ENCODE measurements around the gene ZNF593.

Gene ZNF593

DNA sequence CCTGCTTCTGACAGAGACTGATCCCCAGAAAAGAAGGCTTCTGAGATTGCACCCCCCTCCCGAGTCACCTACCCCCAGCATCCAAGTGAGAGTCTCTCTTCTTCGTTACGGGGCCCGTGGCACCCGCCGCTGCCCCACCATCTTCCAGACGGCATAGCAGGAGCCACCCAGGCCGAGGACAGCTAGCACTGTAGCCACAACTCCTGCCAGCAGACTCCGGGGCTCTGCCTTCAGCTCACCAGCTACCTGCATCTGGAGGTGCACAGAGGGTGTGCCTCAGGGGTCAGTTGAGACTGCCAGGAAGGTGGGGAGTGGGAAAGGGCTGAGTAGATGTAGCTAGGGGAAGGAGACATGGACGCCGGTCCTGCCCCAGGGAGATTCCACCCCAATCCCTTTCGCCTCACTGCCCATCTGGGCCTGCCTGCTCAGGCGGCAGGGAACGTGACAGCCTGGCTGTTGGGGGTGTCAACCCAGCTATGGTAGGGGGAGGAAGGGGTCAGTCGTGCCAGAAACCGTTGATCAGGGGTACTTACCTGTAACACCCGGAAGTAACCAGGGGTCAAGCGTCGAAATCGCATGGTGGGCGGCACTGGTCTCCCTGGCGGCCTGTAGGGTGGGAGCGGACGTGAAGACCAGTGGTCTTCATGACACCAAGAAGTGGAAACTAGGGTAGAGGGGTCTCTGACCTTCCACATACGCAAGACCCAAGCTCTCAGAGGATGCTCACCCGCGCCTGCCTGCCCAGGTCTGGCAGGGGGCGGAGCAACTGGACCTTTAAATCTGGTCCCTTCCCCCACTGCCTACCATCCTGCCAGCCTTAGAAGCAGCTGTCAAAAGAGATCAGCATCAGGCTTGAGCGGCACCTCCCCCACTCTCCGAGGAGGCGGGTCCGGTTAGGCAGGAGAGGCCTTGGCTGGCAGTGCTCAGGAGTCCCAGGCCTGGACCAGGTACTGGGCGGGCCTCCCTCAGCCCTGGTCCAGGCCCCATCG lies 1.7 kb downstream of the ZNF593 start, which contains the start of gene ZNF593OS:
ZNF593OS (minus strand) TSS at position 749 of the 989 bp plus-strand sequence; CDS start at position 578, 171 bp downstream.
- DNase-seq = no peak

DNA sequence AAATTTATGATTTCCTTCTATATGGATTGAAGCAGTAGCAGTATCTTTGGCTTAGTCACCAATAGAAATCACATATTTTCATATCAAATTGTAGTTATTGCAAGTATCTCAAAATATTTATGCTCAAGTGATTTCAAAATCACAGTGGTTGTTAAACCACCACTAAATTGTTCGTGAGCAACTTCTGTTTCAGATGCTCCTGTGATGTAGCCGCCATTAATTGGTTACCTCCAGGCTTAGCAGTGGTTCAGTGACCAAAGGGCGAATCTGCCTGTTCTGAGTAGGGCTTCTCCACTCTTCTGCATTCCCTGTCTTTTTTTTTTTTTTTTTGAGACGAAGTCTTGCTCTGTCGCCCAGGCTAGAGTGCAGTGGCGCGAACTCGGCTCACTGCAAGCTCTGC lies 5.6 kb downstream of the ZNF593 start:
- no peak for DNase-seq

DNA sequence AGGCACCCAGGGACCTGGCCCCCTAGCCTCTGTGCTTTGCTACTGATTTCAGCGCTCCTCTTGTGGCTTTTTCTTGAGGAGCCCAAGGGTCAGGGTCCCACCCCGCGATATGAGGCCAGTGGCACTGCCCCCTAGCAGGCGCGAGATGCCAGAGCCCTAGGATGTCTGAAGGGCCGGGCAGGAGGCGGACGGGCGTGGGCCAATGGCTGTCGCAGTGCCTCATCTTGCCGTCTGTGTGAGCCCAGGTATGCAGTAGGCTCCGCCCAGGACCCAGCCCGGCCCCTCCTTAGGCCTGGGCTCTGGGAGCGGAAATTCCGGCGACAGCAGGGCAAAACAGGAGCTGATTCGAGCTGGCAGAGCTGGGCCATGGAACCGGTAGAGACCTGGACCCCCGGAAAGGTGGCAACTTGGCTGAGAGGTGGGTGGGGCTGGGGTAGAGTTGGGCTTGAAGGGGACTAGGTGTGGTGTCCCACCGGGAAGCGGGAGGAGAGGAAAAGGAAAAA lies 7.5 kb downstream of the ZNF593 start, which contains the start of gene CNKSR1:
CNKSR1 (plus strand) TSS at position 310 of the 503 bp plus-strand sequence; CDS start at position 367, 57 bp downstream.
- peak; percentile 60 for DNase-seq

DNA sequence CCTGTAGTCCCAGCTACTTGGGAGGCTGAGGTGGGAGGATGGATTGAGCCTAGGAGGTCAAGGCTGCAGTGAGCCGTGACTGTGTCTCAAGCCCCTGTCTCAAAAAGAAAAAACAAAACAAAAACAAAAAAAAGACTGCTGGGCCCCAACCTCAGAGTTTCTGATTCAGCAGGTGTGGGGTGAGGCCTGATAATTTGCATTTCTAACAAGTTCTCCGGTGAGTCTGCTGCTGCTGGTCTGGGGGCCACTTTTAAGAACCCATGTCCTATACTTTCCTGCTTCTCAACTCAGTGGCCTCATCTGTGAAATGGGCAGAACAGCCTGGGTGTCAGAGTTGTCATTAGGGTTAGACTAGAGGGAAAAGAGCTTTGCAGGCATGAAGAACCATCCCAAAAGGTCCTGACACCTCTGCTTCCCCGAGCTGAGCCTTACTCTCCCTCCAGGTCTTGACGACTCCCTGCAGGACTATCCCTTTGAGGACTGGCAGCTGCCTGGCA lies 10.3 kb downstream of the ZNF593 start:
- DNase-seq = no peak

DNA sequence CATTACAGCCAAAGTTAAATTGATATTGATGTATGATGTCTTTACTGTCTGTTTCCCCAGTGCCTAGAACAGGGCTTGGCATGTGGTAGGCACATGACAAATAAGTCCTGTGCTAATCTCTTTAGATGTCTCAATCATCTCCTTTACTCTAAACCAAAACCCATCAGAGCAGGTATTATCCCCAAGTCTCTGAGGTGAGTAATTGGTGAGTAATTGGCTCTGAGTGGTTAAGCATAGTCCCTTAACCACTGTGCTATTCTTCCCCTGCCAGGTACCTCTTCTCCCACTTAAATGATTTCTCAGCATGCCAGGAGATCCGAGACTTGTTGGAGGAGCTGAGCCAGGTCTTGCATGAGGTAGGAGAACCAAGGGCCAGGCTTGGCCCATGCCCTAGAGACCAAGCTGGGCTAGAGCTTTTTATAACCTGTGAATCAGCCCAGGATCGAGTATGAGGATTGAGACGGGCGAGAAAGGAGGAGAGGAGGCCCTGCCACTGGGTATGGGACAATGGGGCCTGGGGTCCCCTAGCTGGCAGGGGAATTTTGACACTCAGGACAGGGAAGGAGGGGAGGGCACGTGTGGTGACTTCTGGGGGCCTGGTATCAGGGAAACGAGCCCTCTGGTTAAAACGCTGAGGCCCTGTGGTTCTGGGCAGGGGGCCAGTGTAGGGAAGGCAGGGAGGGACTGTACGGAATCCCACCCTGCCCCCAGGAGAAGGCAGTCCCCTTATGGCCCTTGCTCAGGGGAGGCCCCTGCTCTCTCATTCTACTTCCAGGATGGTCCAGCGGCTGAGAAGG lies 12.1 kb downstream of the ZNF593 start:
- no peak for DNase-seq

DNA sequence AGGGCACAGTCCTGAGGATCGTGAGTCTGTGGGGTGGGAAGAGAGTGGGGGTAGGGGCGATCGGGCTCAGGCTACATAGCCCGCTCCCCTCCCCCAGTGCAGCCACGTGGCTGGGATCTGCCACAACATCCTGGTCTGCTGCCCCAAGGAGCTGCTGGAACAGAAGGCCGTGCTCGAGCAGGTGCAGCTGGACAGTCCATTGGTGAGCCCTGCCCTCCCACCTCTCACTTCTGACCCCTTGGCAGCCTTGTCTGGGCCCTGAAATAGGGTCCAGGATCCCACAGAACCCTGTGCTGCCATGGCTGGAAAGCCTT lies 12.6 kb downstream of the ZNF593 start:
- no peak for DNase-seq

DNA sequence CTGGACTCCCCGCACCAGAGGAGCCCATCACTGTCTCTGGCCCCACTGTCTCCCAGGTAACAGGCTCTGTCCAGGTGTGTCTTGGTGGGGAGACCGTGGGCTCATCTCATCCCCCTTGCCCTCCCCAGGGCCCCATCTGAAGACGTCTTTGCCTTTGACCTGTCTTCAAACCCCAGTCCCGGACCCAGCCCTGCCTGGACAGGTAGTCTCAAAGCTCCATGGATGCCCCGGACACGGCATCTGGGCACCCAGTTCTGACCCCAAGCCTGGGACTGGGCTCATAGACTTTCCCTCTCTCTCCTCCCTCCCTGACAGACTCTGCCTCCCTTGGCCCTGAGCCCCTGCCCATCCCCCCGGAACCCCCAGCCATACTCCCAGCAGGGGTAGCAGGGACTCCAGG lies 14.4 kb downstream of the ZNF593 start:
- DNase-seq = no peak

DNA sequence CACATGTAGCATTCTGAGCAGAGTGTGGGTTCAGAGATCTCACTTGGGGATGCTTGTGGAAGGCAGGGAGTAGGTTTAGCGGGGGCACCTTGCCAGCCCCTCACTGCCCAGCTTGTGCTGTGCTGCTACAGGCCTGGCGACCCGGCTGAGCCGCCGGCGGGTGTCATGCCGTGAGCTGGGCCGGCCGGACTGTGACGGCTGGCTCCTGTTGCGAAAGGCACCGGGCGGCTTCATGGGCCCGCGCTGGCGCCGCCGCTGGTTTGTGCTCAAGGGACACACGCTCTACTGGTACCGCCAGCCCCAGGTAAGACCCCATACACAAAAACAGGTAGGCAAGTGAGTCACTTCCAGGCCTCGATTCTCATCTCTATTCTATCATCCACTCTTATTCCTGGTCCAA lies 15.2 kb downstream of the ZNF593 start:
- DNase-seq = no peak

DNA sequence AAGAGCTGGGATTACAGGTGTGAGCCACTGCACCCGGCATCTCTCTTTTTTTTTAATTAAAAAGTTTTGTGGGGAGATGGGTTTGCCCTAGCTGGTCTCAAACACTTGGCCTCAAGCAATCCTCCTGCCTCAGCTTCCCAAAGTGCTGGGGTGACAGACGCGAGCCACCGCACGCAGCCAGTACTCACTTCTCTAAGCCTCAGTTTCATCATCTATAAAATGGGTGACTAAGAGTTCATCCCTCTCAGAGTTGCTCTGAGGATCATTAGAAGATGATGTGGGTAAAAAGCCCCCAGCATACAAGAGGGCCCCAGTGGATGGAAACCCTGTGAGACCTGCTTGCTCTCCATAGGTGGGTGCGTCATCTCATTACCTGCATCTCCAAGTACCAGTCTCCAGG lies 18.2 kb downstream of the ZNF593 start:
- no peak for DNase-seq

DNA sequence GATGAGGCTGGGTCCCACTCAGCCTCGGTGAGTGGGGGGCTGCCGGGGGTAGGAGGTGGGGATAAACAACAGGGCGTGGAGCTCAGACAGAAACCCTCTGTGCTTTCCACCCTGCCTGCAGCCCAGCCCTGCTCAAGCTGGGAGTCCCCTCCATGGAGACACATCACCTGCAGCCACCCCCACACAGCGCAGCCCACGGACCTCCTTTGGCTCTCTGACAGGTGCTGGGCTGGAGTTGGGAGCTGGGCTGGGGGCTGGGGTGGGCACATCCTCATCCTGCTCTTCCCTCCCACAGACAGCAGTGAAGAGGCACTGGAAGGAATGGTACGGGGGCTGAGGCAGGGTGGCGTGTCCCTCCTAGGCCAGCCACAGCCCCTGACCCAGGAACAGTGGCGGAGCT lies 18.8 kb downstream of the ZNF593 start:
- DNase-seq = no peak

DNA sequence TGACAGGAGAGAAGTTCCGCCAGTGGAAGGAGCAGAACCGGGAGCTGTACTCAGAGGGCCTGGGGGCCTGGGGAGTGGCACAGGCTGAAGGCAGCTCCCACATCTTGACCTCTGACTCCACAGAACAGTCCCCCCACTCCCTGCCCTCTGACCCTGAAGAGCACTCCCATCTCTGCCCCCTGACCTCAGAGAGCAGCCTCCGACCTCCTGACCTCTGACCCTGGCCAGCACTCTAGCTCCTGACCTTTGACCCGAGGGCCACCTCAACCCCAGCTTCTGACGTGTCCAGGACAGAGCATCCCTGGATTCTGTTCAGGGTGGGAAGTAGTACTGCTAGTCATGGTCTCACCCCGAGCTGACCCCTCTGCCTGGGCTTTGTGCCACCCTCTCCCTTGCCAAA lies 19.6 kb downstream of the ZNF593 start:
- DNase-seq = no peak

DNA sequence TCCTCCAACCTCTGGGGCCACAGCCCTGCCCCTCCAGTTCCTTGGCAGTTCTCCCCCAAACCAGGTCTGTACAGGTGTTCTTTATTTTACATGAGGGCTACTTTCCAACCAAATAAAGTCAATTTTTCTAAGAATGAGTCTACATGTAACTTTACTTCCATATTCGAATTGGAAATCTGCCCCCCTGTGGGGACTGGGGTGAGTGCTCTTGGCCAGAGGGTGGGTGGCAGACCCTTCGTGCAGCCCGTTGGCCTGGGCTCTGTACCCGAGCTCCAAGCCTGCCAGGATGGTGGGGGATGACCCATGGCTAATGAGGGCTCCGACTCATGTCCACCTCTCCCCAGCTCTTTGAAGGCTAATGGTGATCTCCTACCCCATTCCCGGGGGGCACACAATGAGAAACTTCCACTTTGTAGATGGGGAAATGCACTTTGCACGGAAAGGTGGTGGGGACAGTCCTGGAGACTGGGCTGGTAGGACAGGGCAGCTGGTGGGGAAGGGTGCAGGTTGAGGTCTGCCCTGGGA lies 20.1 kb downstream of the ZNF593 start:
- DNase-seq = no peak

DNA sequence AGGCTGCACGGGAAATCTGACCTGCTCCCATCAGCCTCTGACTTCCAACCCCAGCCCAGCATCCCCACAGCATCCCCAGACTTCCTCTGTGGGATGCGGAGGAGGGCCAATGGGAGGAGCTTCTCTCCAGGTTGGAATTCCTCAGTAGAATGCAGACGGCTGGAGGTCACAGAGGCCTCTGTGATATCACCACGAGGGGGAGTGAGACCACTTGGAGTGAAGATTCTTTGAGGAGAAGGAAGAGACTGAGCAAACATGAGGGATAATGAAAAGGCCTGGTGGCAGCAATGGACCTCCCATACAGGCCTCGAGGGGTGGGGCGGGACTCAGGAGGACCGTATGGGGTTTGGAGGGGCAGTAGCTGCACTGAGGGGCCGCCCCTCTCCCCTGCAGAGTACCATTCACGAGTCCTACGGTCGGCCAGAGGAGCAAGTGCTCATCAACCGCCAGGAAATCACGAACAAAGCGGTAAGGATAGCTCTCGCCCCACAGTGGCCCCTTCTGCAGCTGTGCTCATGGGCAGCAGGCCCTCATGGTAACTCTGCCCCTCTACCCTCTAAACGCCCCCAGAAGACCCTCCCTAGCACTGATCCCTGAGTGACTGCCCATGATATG lies 20.8 kb downstream of the ZNF593 start, which contains the start of gene CATSPER4:
CATSPER4 (plus strand) TSS at position 230 of the 615 bp plus-strand sequence; CDS start at position 256, 26 bp downstream.
- no peak for DNase-seq

DNA sequence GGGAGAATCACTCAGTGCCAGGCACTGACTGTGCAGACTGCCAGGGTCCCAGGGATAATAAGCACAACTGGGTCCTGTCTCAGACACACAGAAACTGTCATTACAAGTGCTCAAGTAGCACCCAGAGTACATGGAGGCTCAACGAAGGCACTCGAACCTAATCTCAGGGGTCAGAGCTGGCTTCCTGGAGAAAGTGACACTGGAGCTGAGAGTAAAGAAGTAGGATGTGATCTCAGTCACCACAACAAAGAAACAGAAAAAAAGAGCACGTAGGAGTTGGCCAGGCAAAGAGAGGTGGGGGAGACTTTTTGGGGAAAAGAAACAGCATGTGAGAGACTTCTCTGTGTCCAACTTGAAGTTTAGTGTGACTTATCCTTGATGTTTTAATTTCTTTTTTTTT lies 22.0 kb downstream of the ZNF593 start:
- no peak for DNase-seq

DNA sequence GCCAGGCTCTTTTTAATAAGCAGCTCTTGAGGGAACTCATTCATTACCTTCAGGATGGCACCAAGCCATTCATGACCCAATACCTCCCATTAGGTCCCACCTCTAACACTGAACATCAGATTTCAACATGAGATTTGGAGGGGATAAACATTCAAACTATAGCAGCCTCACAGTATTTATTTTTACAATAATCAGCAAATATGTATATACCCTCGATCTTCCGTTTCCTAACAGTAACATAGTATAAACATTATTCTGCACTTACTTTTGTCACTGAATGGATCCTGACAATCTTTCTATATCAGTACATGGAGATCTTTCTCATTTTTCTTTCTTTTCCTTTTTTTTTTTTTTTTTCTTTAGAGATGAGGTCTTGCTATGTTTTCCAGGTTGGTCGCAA lies 26.1 kb downstream of the ZNF593 start:
- DNase-seq = no peak

DNA sequence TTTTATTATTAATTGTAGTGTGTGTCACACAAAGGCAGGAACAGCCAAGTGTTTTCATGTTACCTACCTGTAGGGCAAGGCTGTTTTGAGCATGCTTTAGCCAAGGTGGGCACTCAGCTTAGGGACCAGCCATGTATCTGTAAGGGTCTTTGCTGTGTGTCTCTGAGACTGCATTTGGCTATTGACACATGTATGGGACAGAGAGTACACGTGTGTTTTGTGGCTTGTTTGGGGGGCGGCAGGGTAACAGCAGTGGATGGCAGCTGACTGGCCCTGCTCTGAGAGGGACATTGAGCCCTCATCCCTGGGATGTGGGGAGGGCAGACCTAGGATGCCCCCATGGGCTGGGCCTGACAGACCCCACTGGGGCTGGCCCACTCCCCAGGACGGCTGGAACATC lies 27.6 kb downstream of the ZNF593 start:
- no peak for DNase-seq

DNA sequence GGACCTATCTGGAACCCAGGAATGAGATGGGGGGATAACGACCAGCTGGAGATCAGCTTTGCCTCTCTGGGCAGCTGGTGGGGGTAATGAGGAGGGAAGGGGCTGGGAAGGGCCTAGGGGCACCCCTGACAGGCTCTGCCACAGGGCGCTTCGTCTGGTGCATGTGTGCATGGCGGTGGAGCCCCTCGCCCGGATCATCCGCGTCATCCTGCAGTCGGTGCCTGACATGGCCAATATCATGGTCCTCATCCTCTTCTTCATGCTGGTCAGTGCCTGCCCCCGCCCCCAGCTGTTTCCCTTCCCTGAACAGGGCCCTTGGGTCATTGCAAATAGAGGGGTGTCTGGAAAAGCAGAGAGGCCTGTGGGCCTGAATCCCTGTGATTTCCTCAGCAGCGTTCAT lies 28.1 kb downstream of the ZNF593 start:
- no peak for DNase-seq

DNA sequence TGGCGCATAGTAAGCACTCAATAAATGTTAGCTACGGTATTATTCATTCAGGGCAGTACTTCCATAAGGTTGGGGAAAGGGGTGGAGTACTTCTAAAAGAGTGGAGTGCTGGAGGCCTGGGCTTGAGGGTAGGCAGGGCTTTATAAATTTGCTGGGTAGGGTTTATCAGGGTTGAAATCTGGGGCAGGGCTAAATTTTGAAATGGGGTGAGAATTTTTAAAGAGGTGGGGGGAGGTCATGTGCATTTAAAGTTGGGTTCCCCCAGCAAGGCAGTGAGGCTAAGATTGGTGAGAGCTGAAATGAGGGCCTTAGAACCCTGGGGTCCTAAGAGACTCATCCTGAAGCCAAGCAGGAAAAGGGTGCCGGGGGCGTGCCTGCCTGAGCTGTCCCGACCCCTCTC lies 30.7 kb downstream of the ZNF593 start:
- no peak for DNase-seq

DNA sequence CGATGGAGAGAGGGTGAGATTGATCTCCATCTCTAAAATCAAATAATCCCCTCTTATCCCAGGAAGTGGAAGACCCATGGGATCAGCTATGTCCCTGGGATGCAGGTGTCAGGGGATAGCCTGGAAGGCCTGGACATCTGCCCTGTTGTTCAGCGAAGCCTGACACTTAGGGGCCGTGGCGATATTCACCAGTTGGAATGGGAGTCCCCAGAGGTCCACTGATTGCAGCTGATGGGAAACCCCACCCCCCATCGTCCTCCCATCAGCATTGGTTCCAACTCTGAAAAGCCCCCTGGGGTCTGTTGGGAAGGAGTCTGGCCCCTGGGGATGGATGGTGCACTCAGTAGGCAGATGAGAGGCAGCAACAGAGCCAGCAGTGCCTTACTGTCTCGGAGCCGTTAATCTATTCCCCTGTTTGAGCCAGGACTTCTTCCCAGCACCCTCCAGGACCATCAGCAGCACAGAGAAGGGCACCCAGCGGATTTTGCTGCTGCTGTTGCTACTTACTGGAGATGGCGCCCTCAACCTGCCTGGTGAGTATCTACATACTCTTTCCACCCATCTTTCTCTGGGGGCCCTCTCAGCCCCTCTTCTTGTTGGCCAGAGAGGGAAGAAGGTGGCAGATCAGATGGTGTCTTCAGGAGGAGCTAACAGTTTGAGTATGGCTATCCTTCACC lies 34.1 kb downstream of the ZNF593 start:
- no peak for DNase-seq

DNA sequence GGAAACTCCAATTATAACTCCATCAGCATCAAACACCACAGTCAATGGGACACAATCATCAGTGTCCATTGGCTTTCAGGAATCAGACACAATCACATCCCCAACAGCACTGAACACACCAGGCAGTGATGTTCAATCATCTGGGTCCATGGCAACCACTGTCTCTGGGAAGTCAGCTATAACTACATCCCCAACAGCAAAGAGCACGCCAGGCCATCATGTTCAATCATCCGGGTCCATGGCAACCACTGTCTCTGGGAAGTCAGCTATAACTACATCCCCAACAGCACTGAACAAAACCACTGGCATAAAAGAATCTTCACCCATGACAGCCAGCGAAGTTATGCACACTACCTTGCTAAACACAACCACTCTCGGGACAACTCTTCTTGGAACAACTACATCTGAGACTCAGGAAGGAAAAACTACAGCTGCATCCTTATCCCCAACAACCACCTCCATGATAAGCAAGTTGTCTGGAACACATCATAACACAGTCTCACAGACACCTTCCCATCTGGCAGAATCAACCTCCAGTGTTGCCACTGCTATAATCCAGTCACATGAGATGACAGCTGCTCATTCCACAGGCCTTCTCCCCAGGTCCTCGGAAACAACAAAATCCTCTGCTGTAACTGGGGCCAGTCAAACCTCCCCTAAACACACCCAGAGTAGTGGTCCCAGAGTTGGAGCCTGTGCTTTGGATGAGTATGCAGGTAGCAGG lies 40.6 kb downstream of the ZNF593 start:
- no peak for DNase-seq

DNA sequence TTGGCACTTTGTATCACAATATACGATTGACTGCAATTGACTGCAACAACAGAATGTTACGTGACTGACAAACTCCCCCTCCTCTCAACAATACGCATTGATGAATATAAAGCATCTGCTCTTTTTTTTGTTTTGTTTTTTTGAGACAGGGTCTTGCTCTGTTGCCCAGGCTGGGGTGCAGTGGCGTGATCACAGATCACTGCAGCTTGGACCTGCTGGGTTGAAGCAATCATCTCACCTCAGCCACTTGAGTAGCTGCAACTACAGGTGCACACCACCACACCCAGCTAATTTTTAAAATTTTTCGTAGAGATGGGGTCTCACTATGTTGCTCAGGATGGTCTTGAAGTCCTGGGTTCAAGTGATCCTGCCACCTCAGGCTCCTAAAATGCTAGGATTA lies 43.0 kb downstream of the ZNF593 start:
- DNase-seq = no peak

All from NCI-H774 (cell line).